ENCODE results near the gene INPP5E.

The INPP5E gene

DNA sequence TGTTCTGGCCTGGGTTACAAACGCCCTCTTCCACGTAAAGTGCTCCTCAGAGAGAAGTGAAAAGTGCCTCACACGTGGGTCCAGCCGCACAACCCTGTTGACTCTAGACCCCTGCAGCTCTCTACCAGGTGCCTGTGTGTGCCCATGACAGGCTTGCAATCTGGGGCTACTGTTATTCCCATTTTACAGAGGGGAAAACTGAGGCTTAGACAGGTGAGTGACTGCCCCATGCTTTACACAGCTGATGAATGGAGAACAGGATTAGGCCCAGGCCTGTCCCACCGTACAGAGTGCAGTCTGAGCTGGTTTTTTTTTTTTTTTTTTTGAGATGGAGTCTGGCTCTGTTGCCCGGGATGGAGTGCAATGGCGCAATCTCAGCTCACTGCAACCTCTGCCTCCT lies 6.2 kb upstream of the INPP5E start:
- DNase-seq (ENCODE audit: low read depth in 2 of 2) = no peak

DNA sequence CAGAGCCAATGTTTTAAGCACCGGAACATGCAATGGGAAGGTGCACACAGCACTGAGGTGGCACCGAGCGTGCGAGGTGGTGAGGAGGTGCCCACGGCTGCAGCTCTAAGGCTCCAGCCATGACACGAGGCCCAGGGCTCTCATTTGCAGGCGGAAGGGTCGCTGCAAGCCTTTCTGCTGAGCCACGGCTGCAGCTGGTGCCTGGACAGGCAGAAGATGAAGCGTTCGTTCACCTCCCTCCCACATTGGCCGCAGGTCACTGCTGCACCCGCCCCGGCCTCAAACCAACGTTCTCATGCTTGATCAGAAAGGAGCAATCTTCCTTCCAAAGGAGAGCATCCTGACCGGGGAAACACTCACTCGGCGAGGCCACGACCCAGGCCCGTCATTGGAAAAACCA lies 4.5 kb upstream of the INPP5E start:
- DNase-seq (ENCODE audit: low read depth in 2 of 2) = no peak

GRCh38 chr9:136443687-136444086 lies 4.0 kb upstream of the INPP5E start:
- no peak for DNase-seq (ENCODE audit: low read depth in 2 of 2)

GRCh38 chr9:136443087-136443486 lies 3.4 kb upstream of the INPP5E start:
- DNase-seq (ENCODE audit: low read depth in 2 of 2) = no peak

DNA sequence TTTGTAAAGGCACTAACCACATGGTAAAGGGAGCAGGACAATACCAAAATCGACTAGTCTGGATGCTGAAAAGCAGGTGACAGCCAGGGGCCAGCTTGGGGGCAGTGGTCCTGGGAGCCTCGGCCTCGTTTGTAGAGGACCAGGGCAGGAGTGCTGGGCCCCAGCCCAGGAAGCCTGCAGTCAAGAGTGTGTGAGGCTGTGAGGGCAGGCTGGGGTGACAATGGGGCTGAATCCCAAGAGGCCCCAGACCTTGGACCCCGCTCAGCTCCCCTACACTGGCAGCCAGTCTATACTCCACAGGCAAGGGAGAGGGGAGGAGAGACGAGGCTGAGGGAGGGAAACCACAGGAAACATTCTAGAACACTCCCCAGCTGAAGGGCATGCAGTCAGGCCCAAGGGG lies 2.6 kb upstream of the INPP5E start:
- no peak for DNase-seq (ENCODE audit: low read depth in 2 of 2)

DNA sequence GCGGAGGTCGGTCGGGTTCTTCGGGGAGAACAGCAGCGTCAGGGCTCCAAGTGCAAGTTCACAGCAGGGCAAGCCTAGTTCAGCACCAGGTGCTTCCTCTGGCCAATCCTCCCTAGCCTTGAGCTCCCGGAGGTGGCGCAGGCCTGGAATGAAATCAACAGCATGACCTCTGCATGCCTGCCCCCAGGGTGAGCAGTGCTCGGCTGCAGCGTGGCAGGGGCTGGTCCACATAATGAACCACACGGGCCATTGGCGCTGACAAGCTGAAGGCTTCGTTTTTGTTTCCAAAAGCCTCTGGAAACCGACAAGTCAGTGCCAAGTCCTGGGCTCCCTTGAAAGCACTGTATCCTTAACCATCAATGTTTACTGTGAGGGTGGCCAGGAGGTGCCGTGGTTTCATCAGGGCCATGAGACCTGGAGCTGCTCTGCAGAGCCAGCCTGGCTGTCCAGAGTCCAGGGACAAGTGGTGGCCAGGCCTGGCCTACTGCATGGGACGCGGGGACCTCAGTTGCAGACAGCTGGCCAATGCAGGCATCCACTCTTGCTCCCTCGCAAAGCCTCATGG lies 2.1 kb upstream of the INPP5E start:
- no peak for DNase-seq (ENCODE audit: low read depth in 2 of 2)

DNA sequence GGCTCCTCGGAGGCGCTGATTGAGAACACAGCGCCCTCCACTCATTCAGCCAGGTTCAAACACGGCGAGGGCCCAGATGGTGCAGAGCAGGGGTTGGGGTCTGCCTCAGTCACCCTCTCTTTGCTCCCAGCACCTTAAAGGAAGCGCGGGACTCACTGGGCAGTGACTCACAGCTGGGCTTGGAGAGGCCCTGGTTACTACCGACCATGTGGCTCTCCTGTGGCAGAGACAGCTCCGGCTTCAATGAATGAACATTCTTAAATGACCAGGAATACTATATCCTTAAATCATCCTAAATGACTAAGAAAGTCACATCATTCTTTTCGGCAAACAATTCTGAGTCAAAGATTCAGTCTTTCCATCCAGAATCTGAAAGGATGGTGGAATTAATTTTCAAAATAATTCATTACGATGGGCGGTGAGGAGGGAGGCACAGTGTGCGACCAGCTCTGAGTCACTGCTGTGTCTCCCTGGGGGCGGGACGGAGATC lies 1.6 kb upstream of the INPP5E start:
- no peak for DNase-seq (ENCODE audit: low read depth in 2 of 2)

DNA sequence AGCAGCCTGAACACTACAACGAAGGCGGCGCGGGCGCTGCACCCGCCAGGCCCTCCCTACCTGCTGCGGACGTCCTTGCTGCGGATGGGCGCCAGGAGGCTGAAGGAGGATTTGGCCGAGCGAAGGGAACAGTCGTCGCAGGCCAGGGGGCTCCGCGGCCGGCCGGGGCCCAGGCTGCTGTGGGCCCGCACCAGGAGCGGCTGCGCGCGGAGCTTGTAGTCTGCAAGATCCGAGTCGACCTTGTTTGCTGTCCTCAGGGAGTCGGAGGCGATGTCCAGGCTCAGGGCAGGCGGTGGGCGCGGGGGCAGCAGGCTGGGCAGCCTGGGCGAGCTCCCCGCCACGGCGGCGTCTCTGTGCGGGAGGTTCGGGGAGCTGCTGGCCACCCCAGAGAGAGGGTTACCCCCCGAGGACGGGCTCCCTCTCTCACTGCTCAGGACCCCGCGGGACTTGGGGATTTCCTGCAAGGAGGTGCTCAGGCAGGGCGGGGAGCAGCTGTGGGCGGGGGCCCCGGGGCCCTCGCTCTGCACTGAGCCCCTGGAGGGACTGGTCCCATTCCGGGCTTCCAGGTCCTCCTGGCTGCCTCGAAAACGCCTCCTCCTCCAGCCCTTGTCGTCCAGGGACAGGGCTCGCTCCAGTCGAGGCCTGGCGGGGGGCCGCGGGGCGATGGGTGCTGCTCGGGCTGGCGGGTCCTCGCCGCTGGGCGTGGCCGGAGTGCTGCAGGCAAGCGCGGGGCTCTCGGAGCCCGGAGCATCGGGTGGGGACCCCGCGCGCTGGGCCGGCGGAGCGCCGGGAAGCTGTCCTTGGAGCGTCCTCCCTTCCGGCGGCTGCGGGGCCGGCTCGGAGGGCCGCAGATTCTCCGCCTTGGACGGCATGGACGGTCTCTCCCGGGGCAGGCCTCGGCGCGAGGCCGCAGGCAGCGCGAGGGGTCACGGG lies 831 bp downstream of the INPP5E start:
- DNase-seq (ENCODE audit: low read depth in 2 of 2) = peak; percentile 42 to 45

DNA sequence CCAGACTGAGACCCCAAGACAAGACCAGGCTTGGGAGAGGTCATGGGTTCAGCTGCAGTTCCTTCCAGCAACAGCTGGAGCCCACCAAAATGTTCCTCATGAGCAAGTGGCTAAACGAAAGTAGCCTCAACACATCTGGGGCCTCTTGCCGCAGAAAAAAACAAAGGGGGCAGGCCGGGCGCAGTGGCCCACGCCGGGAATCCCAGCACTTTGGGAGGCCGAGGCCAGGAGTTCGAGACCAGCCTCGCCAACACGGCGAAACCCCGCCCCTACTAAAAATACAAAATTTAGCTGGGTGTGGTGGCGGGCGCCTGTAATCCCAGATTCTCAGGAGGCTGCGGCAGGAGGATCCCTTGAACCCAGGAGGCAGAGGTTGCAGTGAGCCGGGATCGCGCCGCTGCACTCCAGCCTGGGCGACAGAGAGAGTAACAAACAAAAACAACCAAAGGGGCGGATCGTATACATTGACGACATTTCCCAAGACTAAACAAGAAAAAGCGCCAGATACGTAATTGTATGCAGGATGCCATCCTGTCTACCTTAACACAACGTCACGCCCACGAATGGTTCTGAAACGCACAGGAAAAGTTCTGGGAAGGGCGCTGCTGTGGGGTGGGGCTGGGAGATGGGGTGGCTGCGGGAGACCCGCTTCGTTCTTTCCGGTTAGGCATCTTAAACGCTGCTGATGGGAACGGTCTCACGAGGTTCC lies 1.7 kb downstream of the INPP5E start:
- no peak for DNase-seq (ENCODE audit: low read depth in 2 of 2)

- no peak for DNase-seq (ENCODE audit: low read depth in 2 of 2)
Measured at GRCh38 chr9:136437430-136437829, 2.2 kb downstream of the INPP5E start.

DNA sequence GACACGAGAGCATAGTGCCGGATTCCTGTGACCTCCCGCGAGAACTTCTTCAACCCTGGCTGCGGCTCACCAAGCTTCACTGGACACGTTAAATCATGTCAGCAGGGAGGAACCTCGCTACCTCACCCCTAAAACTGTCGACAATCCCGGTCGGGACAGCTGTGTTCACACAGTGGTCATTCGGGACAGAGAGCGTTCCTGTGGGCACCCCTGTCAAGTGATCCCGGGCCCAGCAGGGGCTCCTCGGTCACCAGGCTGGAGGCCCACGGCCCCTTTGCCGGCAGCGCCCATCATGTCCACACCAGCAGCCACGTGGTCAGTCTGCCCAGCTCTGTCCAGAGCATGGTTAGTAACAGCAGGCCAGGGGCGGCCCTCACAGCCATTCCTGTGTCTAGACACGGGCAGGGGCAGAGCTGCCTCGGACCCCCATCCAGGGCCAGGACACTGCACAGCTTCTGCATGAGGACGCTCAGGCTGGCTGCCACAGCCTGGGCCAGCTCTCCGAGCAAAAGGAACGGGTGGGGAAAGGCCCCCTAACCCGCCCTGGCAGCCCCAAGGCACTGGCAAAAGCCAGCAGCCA lies 3.5 kb downstream of the INPP5E start:
- DNase-seq (ENCODE audit: low read depth in 2 of 2) = no peak

- no peak for DNase-seq (ENCODE audit: low read depth in 2 of 2)
Measured at GRCh38 chr9:136434580-136435169, 5.0 kb downstream of the INPP5E start.

DNA sequence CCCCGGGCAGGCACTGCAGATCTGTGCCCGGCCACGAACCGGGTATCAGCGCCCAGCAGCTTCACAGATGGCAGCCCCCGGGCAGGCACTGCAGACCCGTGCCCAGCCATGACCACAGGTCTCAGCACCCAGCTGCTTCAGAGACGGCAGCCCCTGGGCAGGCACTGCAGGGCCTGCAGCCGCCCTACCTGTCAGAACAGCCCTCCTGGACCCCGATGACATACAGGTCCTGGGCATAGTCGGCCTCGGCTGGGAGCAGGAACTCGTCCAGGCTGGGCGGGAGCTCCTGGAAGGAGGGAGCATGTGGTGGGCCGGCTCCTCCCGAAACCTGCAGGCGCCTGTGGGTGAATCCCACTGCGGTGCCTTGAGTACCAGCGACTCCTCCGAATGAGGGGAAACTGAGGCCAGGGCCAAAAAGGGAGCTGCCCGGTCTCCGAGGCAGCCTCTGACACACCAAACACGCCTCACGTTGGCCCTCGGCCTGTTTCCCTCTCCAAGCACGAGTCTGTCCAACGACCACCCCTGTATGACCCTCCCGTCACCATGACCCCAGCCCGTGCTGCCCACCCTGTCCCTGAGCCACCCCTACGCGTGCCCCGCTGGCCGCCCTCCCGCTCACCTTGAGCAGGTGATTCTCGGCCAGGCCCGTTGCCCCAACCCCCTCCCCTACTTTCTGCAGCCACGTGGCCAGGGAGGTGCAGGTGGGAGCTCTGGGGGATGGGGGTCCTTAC lies 5.6 kb downstream of the INPP5E start:
- no peak for DNase-seq (ENCODE audit: low read depth in 2 of 2)

DNA sequence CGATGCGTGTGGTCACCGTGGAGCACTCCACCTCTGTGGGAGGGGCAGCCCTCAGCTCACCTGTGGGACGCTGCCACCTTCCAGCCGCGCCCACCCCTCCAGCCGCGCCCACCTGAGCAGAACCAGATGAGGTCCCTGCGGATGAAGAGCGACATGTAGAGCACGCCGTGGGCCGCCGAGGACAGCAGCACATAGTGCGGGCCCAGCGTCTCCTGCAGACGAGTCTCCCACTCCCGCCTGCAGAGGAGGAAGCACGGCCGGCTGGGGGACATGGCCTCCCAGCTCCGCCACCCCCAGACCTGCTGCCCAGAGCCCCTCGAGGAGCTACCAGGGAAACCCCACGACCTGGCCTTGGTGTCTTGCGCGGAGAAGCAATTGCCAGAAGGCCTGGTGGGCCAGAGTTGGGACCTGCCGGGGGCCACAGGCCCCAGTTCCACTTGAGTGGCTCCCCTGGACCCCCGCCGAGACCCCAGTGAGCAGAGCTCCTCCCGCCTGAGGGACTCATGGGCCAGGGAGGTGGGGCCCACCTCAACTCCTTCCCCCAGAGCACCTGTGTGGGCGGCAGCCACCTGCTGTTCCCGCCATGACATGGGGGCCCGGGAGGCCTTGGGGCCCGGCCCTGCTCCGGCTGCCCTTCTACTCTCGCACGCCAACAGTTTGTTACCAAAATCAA lies 6.5 kb downstream of the INPP5E start:
- DNase-seq (ENCODE audit: low read depth in 2 of 2) = no peak

DNA sequence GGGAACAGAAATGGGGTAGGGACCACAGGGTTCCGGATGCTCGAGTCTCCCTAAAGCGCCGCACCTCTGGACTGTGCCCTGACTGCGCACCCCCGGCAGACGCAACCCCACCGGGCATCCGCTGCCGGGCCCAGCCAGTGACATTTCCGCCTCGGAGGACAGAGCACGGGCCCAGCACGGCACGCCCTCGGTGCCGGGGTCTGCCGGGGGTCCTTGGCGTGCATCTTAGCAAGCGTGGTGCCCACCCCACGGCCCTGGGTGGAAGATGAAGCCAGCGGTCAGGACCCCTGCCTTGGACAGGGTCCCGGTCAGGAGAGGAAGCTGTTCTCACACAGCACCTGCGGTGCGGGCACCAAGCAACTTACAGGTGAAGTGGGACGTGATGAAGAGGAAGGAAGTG lies 7.1 kb downstream of the INPP5E start:
- DNase-seq (ENCODE audit: low read depth in 2 of 2) = no peak

DNA sequence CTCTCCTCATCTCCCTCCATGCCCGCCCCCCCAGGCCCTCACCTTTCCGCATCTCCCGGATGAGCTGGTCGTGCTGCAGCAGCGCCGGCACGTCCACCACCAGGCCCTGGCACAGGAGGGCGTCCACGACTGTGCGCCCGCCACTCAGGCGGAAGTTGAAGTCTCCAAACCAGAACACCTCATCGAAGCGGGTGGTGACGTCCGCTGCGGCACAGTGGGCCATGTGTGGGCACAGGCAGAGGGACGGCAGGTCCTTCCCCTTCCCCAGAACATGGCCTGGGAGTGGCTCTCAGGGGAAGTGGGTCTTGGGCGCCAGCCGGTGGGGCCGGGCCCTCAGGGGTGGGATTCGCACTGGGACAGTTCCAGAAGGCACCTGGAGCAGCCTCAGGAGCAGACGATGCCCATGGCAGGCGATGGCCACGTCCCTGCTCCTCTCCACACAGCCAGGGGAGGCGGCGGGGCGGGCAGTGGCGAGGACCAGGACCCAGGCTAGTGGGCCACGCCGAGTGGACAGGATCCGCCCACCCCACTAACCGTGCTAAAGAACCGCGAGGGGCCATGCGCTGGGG lies 7.8 kb downstream of the INPP5E start:
- no peak for DNase-seq (ENCODE audit: low read depth in 2 of 2)

GRCh38 chr9:136430588-136431234 lies 8.9 kb downstream of the INPP5E start:
- DNase-seq (ENCODE audit: low read depth in 2 of 2) = no peak

DNA sequence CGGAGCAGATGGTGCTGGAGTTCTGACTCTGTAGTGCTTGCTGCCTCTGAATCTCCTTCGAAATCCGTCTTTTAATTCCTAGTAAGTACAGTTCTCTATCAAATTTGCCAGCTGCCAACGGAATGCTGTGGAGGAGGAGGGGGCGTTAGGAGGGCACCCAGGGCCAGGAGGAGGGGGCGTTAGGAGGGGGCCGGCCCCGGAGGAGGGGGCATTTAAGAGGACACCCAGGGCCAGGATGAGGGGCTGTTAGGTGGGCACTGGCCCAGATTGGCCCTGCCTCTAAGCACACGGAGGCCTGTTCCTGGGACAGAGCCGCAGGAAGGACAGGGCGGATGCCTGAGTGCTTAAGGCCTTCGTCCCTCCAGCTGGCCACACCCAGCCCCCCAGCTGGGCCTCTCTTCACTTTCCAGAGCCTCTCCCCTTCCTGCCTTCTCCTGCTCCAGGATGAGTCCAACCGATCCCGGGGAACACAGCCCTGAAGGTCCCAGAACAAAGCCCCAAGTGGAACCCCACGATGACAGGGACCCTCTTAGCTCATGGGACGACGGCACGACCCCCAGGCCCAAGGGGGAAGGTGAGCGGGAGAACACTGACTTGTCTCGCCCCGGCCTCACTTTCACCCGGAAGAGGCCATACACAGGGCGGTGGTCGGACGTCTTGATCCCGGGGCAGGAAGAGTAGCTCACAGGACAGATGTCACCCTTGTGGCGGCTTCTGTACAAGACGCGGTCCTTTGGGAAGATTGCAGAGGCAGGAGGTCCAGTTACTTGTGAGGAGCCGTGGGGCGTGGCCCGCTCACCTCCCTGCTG lies 9.8 kb downstream of the INPP5E start:
- DNase-seq (ENCODE audit: low read depth in 2 of 2) = no peak

GRCh38 chr9:136429075-136429628 lies 10.5 kb downstream of the INPP5E start:
- no peak for DNase-seq (ENCODE audit: low read depth in 2 of 2)
